Measurements from ENCODE around the gene SPATA4. TPM values are rescaled to one million over a fixed set of nuclear protein-coding genes. Genes with fewer than 3 reads are reported as not detected.

Gene SPATA4
- total RNA-seq, 5 donors from 2014 or later (not counting 1 experiment from before 2014, with no cell fraction given), result not detected

DNA sequence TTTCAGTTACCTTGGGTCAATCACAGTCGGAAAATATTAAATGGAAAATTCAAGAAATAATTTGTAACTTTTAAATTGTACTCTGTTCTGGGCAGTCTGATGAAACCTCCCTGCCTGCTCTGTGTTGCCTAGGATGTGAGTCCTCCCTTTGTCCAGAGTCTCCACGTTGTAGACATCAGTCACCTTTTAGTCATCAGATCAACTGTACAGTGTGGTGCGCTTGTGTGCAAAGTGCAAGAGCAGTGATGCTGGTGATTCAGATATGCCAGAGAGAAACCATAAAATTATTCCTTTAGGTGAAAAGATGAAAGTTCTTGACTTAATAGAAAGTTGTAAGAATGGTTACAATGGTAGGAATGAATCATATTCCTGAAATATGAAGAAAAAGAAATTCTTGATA is 1.4 kb downstream of the SPATA4 start:
- Histone ChIP-seq H3K36me3 (ENCODE audit: control insufficient read depth in 2 of 2, extremely low read depth in 1 of 2, insufficient read depth in 1 of 2, low read length in 1 of 2) (no peaks in the 10 kb centered on the region), H3K4me1 (ENCODE audit: control insufficient read depth in 1 of 2, extremely low read depth in 1 of 2, insufficient read depth in 2 of 2, low read length in 2 of 2) (peaks cover 0 to 8% of the 10 kb centered on the region in 2 experiments), H3K4me3 (ENCODE audit: control insufficient read depth in 1 of 2, extremely low read depth in 1 of 2, low read length in 1 of 2) (no peak overlapping the region), H3K27me3 (replicated peaks in 1 of 2; ENCODE audit: control insufficient read depth in 2 of 2, extremely low read depth in 1 of 2, insufficient read depth in 2 of 2, low read length in 1 of 2) (peaks cover 0 to 12% of the 10 kb centered on the region in 2 experiments), H3K27ac (ENCODE audit: low read length) (no peak overlapping the region), H3K9me3 (no peaks in the 10 kb centered on the region)
- no CpG with 5 or more reads among the region's 3 CpGs for WGBS (ENCODE audit: insufficient coverage)
- Mint-ChIP-seq H3K9me3 (no peaks in the 10 kb centered on the region), H3K4me1 (peaks cover 9% of the 10 kb centered on the region in 3 donors), H3K27ac (no peak overlapping the region), H3K4me3 (peak overlapping the region in 1 of 3 donors; percentile 19), H3K27me3 (peaks cover 24 to 35% of the 10 kb centered on the region in 2 donors), H3K36me3 (peaks cover 2% of the 10 kb centered on the region)
- ChIA-PET CTCF (no interaction called here), POLR2A (no interaction called here)
- ATAC-seq (replicated peaks in 1 of 4), result no peak
- no peak for DNase-seq

DNA sequence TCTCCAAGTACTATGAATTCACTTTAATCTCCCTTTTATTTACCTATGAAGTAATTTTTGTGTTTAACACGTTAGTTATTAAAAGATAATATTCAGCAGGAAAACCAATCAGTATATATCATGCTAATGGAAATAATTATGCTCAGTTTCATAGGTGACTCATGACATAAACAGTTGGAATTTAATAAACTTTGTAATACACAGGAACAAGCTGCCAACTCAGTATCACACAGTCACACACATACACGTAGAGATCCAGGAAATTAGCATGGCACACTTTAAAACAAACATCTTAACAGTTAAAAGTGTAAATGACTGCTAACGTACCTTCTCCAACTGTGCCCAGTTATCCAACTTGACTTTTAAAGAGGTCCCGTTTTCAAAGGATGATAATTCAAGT is 2.3 kb downstream of the SPATA4 start:
- Histone ChIP-seq H3K4me3 (ENCODE audit: control insufficient read depth in 1 of 2, extremely low read depth in 1 of 2, low read length in 1 of 2) (no peak overlapping the region), H3K9me3 (no peaks in the 10 kb centered on the region), H3K4me1 (ENCODE audit: control insufficient read depth in 1 of 2, extremely low read depth in 1 of 2, insufficient read depth in 2 of 2, low read length in 2 of 2) (peaks cover 0 to 8% of the 10 kb centered on the region in 2 experiments), H3K36me3 (ENCODE audit: control insufficient read depth in 2 of 2, extremely low read depth in 1 of 2, insufficient read depth in 1 of 2, low read length in 1 of 2) (no peaks in the 10 kb centered on the region), H3K27ac (ENCODE audit: low read length) (no peak overlapping the region), H3K27me3 (replicated peaks in 1 of 2; ENCODE audit: control insufficient read depth in 2 of 2, extremely low read depth in 1 of 2, insufficient read depth in 2 of 2, low read length in 1 of 2) (peaks cover 0 to 12% of the 10 kb centered on the region in 2 experiments)
- POLR2A ChIA-PET, result interaction anchor here in 1 of 2 donors (0.6 kb wide), 1 partner anchor 1672 kb away, joined by 4 read pairs; no protein-coding TSS in a partner anchor
- peaks cover 2% of the 10 kb centered on the region for H3K36me3 Mint-ChIP-seq
- H3K4me1 Mint-ChIP-seq, result peaks cover 9% of the 10 kb centered on the region in 3 donors
- CTCF ChIA-PET, result no interaction called here
- no peaks in the 10 kb centered on the region for H3K9me3 Mint-ChIP-seq
- ATAC-seq (replicated peaks in 1 of 4) (no peak), DNase-seq (no peak)
- H3K4me3 Mint-ChIP-seq, result no peak overlapping the region
- peaks cover 29 to 39% of the 10 kb centered on the region in 2 donors for H3K27me3 Mint-ChIP-seq
- no CpG with 5 or more reads among the region's 4 CpGs for whole genome bisulfite sequencing (ENCODE audit: insufficient coverage)
- no peak overlapping the region for H3K27ac Mint-ChIP-seq

DNA sequence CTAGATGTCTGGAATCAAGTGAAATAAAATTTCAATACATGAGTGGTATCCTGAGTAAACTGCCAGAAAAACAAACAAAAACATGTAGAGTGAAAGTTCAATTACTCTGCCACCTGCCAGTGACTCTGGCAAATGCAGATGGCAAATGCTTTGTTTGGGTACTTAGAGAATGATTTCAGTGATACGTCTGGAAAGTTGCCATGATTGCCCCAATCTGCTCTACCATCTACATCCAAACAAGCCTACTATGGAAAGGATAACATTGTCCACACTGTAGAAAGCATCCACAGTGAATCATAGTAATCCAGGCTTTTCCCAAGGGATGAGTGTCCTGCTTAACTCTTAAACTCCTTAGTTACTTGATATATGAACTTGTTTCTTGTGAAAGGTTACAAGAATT is 3.4 kb downstream of the SPATA4 start:
- Mint-ChIP-seq H3K9me3 (no peaks in the 10 kb centered on the region), H3K36me3 (peaks cover 2% of the 10 kb centered on the region), H3K27me3 (peaks cover 29 to 42% of the 10 kb centered on the region in 2 donors), H3K27ac (no peak overlapping the region), H3K4me1 (peaks cover 9% of the 10 kb centered on the region in 3 donors), H3K4me3 (no peak overlapping the region)
- no peaks in the 10 kb centered on the region for H3K9me3 ChIP-seq
- no CpG with 5 or more reads among the region's 1 CpG for WGBS (ENCODE audit: insufficient coverage)
- ATAC-seq (replicated peaks in 1 of 4) (no peak), DNase-seq (no peak)
- no peak overlapping the region for H3K4me3 ChIP-seq (ENCODE audit: control insufficient read depth in 1 of 2, extremely low read depth in 1 of 2, low read length in 1 of 2)
- peaks cover 0 to 8% of the 10 kb centered on the region in 2 experiments for H3K4me1 ChIP-seq (ENCODE audit: control insufficient read depth in 1 of 2, extremely low read depth in 1 of 2, insufficient read depth in 2 of 2, low read length in 2 of 2)
- H3K27ac ChIP-seq (ENCODE audit: low read length), result no peak overlapping the region
- POLR2A ChIA-PET, result no interaction called here
- H3K27me3 ChIP-seq (replicated peaks in 1 of 2; ENCODE audit: control insufficient read depth in 2 of 2, extremely low read depth in 1 of 2, insufficient read depth in 2 of 2, low read length in 1 of 2), result peaks cover 0 to 19% of the 10 kb centered on the region in 2 experiments
- H3K36me3 ChIP-seq (ENCODE audit: control insufficient read depth in 2 of 2, extremely low read depth in 1 of 2, insufficient read depth in 1 of 2, low read length in 1 of 2), result no peaks in the 10 kb centered on the region
- CTCF ChIA-PET, result no interaction called here

DNA sequence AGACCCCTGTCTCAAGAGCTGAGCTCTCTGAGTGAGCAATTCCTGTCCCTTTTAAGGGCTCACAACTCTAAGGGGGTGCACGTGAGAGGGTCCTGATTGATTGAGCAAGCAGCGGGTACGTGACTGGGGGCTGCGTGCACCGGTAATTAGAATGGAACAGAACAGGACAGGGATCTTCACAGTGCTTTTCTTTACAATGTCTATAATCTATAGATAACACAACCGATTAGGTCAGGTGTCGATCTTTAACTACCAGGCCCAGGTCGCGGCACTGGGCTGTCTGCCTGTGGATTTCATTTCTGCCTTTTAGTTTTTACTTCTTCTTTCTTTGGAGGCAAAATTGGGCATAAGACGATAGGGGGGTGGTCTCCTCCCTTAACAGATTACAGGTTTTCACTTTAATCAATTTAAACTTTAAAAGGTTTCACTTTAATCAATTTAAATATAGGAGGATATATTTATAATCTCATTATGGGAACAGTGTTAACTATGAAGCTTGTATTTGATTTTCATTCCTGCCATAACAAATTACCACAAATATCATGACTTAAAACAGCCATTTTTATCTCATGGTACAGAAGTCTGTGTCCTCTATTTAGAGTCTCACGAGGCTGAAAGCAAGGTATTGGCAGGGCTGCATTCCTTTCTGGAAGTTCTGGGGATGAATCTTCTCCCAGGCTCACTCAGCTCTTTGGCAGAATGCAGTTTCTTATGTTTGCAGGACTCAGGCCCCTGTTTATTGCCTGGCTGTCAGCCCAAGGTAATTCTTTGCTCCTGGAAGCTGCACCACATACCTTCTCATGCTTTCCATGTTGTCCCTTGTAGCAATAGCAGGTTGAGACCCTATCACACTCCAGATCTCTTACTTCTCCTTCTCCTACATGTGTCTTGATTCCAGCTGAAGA is 5.2 kb downstream of the SPATA4 start:
- Mint-ChIP-seq H3K4me3 (no peak overlapping the region), H3K27me3 (peaks cover 32 to 54% of the 10 kb centered on the region in 2 donors), H3K27ac (no peak overlapping the region), H3K9me3 (no peaks in the 10 kb centered on the region), H3K36me3 (no peaks in the 10 kb centered on the region), H3K4me1 (peaks cover 0 to 2% (median 2%) of the 10 kb centered on the region in 3 donors)
- Histone ChIP-seq H3K36me3 (ENCODE audit: control insufficient read depth in 2 of 2, extremely low read depth in 1 of 2, insufficient read depth in 1 of 2, low read length in 1 of 2) (no peaks in the 10 kb centered on the region), H3K4me3 (ENCODE audit: control insufficient read depth in 1 of 2, extremely low read depth in 1 of 2, low read length in 1 of 2) (no peak overlapping the region), H3K27ac (ENCODE audit: low read length) (no peak overlapping the region), H3K4me1 (ENCODE audit: control insufficient read depth in 1 of 2, extremely low read depth in 1 of 2, insufficient read depth in 2 of 2, low read length in 2 of 2) (peaks cover 0 to 5% of the 10 kb centered on the region in 2 experiments), H3K27me3 (replicated peaks in 1 of 2; ENCODE audit: control insufficient read depth in 2 of 2, extremely low read depth in 1 of 2, insufficient read depth in 2 of 2, low read length in 1 of 2) (peaks cover 0 to 17% of the 10 kb centered on the region in 2 experiments), H3K9me3 (no peaks in the 10 kb centered on the region)
- ChIA-PET CTCF (no interaction called here), POLR2A (no interaction called here)
- no peak for ATAC-seq (replicated peaks in 1 of 4)
- WGBS (ENCODE audit: insufficient coverage), result 29% methylated on average over 1 of the region's 11 CpGs
- no peak for DNase-seq

DNA sequence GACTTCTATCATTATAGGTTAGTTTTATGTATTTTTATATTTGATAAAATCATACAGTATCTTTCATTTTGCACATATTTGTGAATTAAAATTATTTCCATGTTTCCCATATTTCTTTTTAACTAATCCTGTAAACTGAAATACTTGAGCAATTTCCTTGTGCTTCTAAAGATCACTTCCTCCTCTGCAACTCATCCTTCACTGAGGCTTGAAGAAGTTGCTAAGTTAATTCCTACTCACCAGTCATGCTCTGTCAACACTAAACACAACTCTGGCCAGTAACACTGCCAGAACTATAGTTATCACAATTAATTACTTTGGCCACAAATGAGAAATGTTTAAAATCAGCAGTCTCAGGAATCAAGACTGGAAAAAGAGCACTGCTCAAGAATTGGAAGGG is 6.7 kb downstream of the SPATA4 start:
- H3K4me3 ChIP-seq (ENCODE audit: control insufficient read depth in 1 of 2, extremely low read depth in 1 of 2, low read length in 1 of 2), result no peak overlapping the region
- no peak for ATAC-seq (replicated peaks in 1 of 4)
- Mint-ChIP-seq H3K36me3 (no peaks in the 10 kb centered on the region), H3K27ac (no peak overlapping the region), H3K4me1 (no peaks in the 10 kb centered on the region), H3K4me3 (no peak overlapping the region), H3K27me3 (peaks cover 37 to 60% of the 10 kb centered on the region in 2 donors), H3K9me3 (no peaks in the 10 kb centered on the region)
- no peak overlapping the region for H3K27ac ChIP-seq (ENCODE audit: low read length)
- peaks cover 0 to 11% of the 10 kb centered on the region in 2 experiments for H3K27me3 ChIP-seq (replicated peaks in 1 of 2; ENCODE audit: control insufficient read depth in 2 of 2, extremely low read depth in 1 of 2, insufficient read depth in 2 of 2, low read length in 1 of 2)
- DNase-seq, result no peak
- no peaks in the 10 kb centered on the region for H3K36me3 ChIP-seq (ENCODE audit: control insufficient read depth in 2 of 2, extremely low read depth in 1 of 2, insufficient read depth in 1 of 2, low read length in 1 of 2)
- CTCF ChIA-PET, result no interaction called here
- H3K4me1 ChIP-seq (ENCODE audit: control insufficient read depth in 1 of 2, extremely low read depth in 1 of 2, insufficient read depth in 2 of 2, low read length in 2 of 2), result no peaks in the 10 kb centered on the region
- H3K9me3 ChIP-seq, result no peaks in the 10 kb centered on the region
- POLR2A ChIA-PET, result no interaction called here

DNA sequence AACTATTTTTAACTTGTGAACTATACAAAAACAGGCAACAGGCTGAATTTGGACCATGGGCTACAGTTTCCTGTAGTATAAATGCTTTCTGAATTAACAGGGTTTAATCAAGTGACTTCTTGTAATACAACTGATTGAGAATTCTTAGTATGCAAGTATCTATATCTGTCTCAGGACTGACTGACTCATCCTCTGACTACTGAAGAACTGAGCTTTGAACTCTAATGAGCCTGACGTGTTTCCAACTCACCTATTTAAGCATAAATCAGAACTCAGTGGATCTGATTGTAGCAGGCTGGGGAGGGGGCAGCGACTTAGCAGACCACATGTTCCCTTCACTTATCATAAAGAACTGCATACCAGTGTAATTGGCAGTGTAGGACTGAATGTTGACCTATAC is 7.8 kb downstream of the SPATA4 start:
- no peak for DNase-seq
- peaks cover 40 to 59% of the 10 kb centered on the region in 2 donors for H3K27me3 Mint-ChIP-seq
- ATAC-seq (replicated peaks in 1 of 4), result no peak
- WGBS (ENCODE audit: insufficient coverage), result no CpG with 5 or more reads among the region's 2 CpGs
- Histone ChIP-seq H3K4me3 (ENCODE audit: control insufficient read depth in 1 of 2, extremely low read depth in 1 of 2, low read length in 1 of 2) (no peak overlapping the region), H3K27me3 (replicated peaks in 1 of 2; ENCODE audit: control insufficient read depth in 2 of 2, extremely low read depth in 1 of 2, insufficient read depth in 2 of 2, low read length in 1 of 2) (peaks cover 0 to 11% of the 10 kb centered on the region in 2 experiments), H3K27ac (ENCODE audit: low read length) (no peak overlapping the region), H3K9me3 (no peaks in the 10 kb centered on the region), H3K36me3 (ENCODE audit: control insufficient read depth in 2 of 2, extremely low read depth in 1 of 2, insufficient read depth in 1 of 2, low read length in 1 of 2) (no peaks in the 10 kb centered on the region), H3K4me1 (ENCODE audit: control insufficient read depth in 1 of 2, extremely low read depth in 1 of 2, insufficient read depth in 2 of 2, low read length in 2 of 2) (no peaks in the 10 kb centered on the region)
- H3K27ac Mint-ChIP-seq, result no peak overlapping the region
- no peak overlapping the region for H3K4me3 Mint-ChIP-seq
- CTCF ChIA-PET, result no interaction called here
- H3K36me3 Mint-ChIP-seq, result no peaks in the 10 kb centered on the region
- H3K4me1 Mint-ChIP-seq, result no peaks in the 10 kb centered on the region
- no peaks in the 10 kb centered on the region for H3K9me3 Mint-ChIP-seq
- POLR2A ChIA-PET, result no interaction called here

Measured in T-cell (primary cell).